ENCODE measurements around the gene C1orf167.

The C1orf167 gene

GRCh38 chr1:11788549-11789053, 26.6 kb downstream of the C1orf167 start:
- Histone ChIP-seq H3K36me3 (ENCODE audit: control insufficient read depth, insufficient read depth, low read length, severe bottlenecking) (peaks cover 11% of the 10 kb centered on the region), H3K9ac (ENCODE audit: low read length) (peak overlapping the region; percentile 77), H3K4me3 (ENCODE audit: low read length) (no peak overlapping the region), H3K9me3 (ENCODE audit: control insufficient read depth, low read length) (no peaks in the 10 kb centered on the region), H3K4me1 (ENCODE audit: control insufficient read depth, insufficient read depth, low read length) (peaks cover 60% of the 10 kb centered on the region), H3K27me3 (replicated peaks; ENCODE audit: control insufficient read depth, insufficient read depth, low read length) (no peaks in the 10 kb centered on the region)
- DNase-seq (ENCODE audit: low read depth): no peak

- Histone ChIP-seq H3K9ac (ENCODE audit: low read length) (peak overlapping the region; percentile 59), H3K4me3 (ENCODE audit: low read length) (no peak overlapping the region), H3K9me3 (ENCODE audit: control insufficient read depth, low read length) (no peaks in the 10 kb centered on the region), H3K27me3 (replicated peaks; ENCODE audit: control insufficient read depth, insufficient read depth, low read length) (no peaks in the 10 kb centered on the region), H3K4me1 (ENCODE audit: control insufficient read depth, insufficient read depth, low read length) (peaks cover 60% of the 10 kb centered on the region), H3K36me3 (ENCODE audit: control insufficient read depth, insufficient read depth, low read length, severe bottlenecking) (peaks cover 19% of the 10 kb centered on the region)
- DNase-seq (ENCODE audit: low read depth): no peak
Observed at GRCh38 chr1:11789126-11790067, 27.4 kb downstream of the C1orf167 start.

GRCh38 chr1:11790101-11790879, 28.3 kb downstream of the C1orf167 start:
- Histone ChIP-seq H3K36me3 (ENCODE audit: control insufficient read depth, insufficient read depth, low read length, severe bottlenecking) (peaks cover 28% of the 10 kb centered on the region), H3K27me3 (replicated peaks; ENCODE audit: control insufficient read depth, insufficient read depth, low read length) (no peaks in the 10 kb centered on the region), H3K9me3 (ENCODE audit: control insufficient read depth, low read length) (no peaks in the 10 kb centered on the region), H3K4me1 (ENCODE audit: control insufficient read depth, insufficient read depth, low read length) (peaks cover 58% of the 10 kb centered on the region), H3K4me3 (ENCODE audit: low read length) (peak overlapping the region; percentile 40), H3K9ac (ENCODE audit: low read length) (peak overlapping the region; percentile 59)
- no peak for DNase-seq (ENCODE audit: low read depth)

- H3K4me3 ChIP-seq (ENCODE audit: low read length): peak overlapping the region; percentile 40
- no peaks in the 10 kb centered on the region for H3K9me3 ChIP-seq (ENCODE audit: control insufficient read depth, low read length)
- H3K36me3 ChIP-seq (ENCODE audit: control insufficient read depth, insufficient read depth, low read length, severe bottlenecking): peaks cover 36% of the 10 kb centered on the region
- no peaks in the 10 kb centered on the region for H3K27me3 ChIP-seq (replicated peaks; ENCODE audit: control insufficient read depth, insufficient read depth, low read length)
- DNase-seq (ENCODE audit: low read depth): peak; percentile 89
- H3K4me1 ChIP-seq (ENCODE audit: control insufficient read depth, insufficient read depth, low read length): peaks cover 57% of the 10 kb centered on the region
- H3K9ac ChIP-seq (ENCODE audit: low read length): peak overlapping the region; percentile 59
Observed at GRCh38 chr1:11790880-11791715, 29.1 kb downstream of the C1orf167 start.

GRCh38 chr1:11792106-11792505, 30.1 kb downstream of the C1orf167 start:
- DNase-seq (ENCODE audit: low read depth): no peak
- Histone ChIP-seq H3K27me3 (replicated peaks; ENCODE audit: control insufficient read depth, insufficient read depth, low read length) (no peaks in the 10 kb centered on the region), H3K36me3 (ENCODE audit: control insufficient read depth, insufficient read depth, low read length, severe bottlenecking) (peaks cover 38% of the 10 kb centered on the region)

GRCh38 chr1:11793819-11794218, 31.8 kb downstream of the C1orf167 start:
- peaks cover 55% of the 10 kb centered on the region for H3K4me1 ChIP-seq (ENCODE audit: control insufficient read depth, insufficient read depth, low read length)
- H3K27me3 ChIP-seq (replicated peaks; ENCODE audit: control insufficient read depth, insufficient read depth, low read length): no peaks in the 10 kb centered on the region
- no peaks in the 10 kb centered on the region for H3K9me3 ChIP-seq (ENCODE audit: control insufficient read depth, low read length)
- DNase-seq (ENCODE audit: low read depth): no peak
- H3K4me3 ChIP-seq (ENCODE audit: low read length): no peak overlapping the region
- peaks cover 44% of the 10 kb centered on the region for H3K36me3 ChIP-seq (ENCODE audit: control insufficient read depth, insufficient read depth, low read length, severe bottlenecking)
- no peak overlapping the region for H3K9ac ChIP-seq (ENCODE audit: low read length)

More at GRCh38 chr1:11792106-11792505, 30.1 kb downstream of the C1orf167 start:
- H3K4me1 ChIP-seq (ENCODE audit: control insufficient read depth, insufficient read depth, low read length): peaks cover 61% of the 10 kb centered on the region
- H3K4me3 ChIP-seq (ENCODE audit: low read length): no peak overlapping the region
- H3K9me3 ChIP-seq (ENCODE audit: control insufficient read depth, low read length): no peaks in the 10 kb centered on the region
- peak overlapping the region; percentile 59 for H3K9ac ChIP-seq (ENCODE audit: low read length)

GRCh38 chr1:11794446-11795237, 32.6 kb downstream of the C1orf167 start:
- Histone ChIP-seq H3K4me1 (ENCODE audit: control insufficient read depth, insufficient read depth, low read length) (peaks cover 54% of the 10 kb centered on the region), H3K36me3 (ENCODE audit: control insufficient read depth, insufficient read depth, low read length, severe bottlenecking) (peaks cover 44% of the 10 kb centered on the region), H3K27me3 (replicated peaks; ENCODE audit: control insufficient read depth, insufficient read depth, low read length) (no peaks in the 10 kb centered on the region)

GRCh38 chr1:11795238-11795890, 33.4 kb downstream of the C1orf167 start:
- Histone ChIP-seq H3K9me3 (ENCODE audit: control insufficient read depth, low read length) (no peaks in the 10 kb centered on the region), H3K36me3 (ENCODE audit: control insufficient read depth, insufficient read depth, low read length, severe bottlenecking) (peaks cover 51% of the 10 kb centered on the region), H3K9ac (ENCODE audit: low read length) (no peak overlapping the region), H3K27me3 (replicated peaks; ENCODE audit: control insufficient read depth, insufficient read depth, low read length) (no peaks in the 10 kb centered on the region), H3K4me1 (ENCODE audit: control insufficient read depth, insufficient read depth, low read length) (peaks cover 47% of the 10 kb centered on the region), H3K4me3 (ENCODE audit: low read length) (no peak overlapping the region)
- DNase-seq (ENCODE audit: low read depth): no peak

More at GRCh38 chr1:11794446-11795237, 32.6 kb downstream of the C1orf167 start:
- no peak overlapping the region for H3K9ac ChIP-seq (ENCODE audit: low read length)
- H3K4me3 ChIP-seq (ENCODE audit: low read length): no peak overlapping the region
- DNase-seq (ENCODE audit: low read depth): no peak
- no peaks in the 10 kb centered on the region for H3K9me3 ChIP-seq (ENCODE audit: control insufficient read depth, low read length)

- Histone ChIP-seq H3K27me3 (replicated peaks; ENCODE audit: control insufficient read depth, insufficient read depth, low read length) (no peaks in the 10 kb centered on the region), H3K9me3 (ENCODE audit: control insufficient read depth, low read length) (no peaks in the 10 kb centered on the region), H3K4me1 (ENCODE audit: control insufficient read depth, insufficient read depth, low read length) (peaks cover 39% of the 10 kb centered on the region), H3K4me3 (ENCODE audit: low read length) (no peak overlapping the region), H3K9ac (ENCODE audit: low read length) (peak overlapping the region; percentile 57), H3K36me3 (ENCODE audit: control insufficient read depth, insufficient read depth, low read length, severe bottlenecking) (peaks cover 59% of the 10 kb centered on the region)
- DNase-seq (ENCODE audit: low read depth): no peak
Observed at GRCh38 chr1:11796036-11796828, 34.2 kb downstream of the C1orf167 start.

Data from adipocyte (in vitro differentiated cells).